K562 (cell line): ENCODE results near the gene UNC5C. TPM values are rescaled to one million over a fixed set of nuclear protein-coding genes. Genes with fewer than 3 reads are reported as not detected.
A peak's percentile ranks its signal among the peaks of the same experiment; 100 is the strongest.

Experiments
- ATAC-seq: fragments of 200-7000 bp; cut with Tn5 transposase; 3 replicates; pipeline ENCODE4 v1.9.1; 2020; ENCODE audit warnings: moderate library complexity
- BruUV-seq: library from RNA; stranded (reverse); fragments of 400-500 nt; replicated peaks from 2 replicates; lab custom pipeline; 2021; lab: Mats Ljungman, UMichigan
- CTCF ChIA-PET: fragments of 300-600 bp; formaldehyde crosslinking; extraction: SDS; loops from one replicate; lab custom pipeline; 2021; ENCODE audit warnings: low intra/inter-chr PET ratio; lab: Yijun Ruan, JAX
- POLR2A ChIA-PET: fragments of 300-600, 350-650 bp; sonication (Branson Sonifier 250); formaldehyde crosslinking; extraction: SDS; loops from one replicate; lab custom pipeline; 2021; ENCODE audit warnings: antibody characterized with exemption, inconsistent platforms; lab: Yijun Ruan, JAX
- DNase-seq, 4 experiments: peaks; one replicate each; pipeline versions ENCODE4 v3.0.0 to v3.0.0-alpha.2; 2011 to 2018; ENCODE audit warnings: low spot score in 3 of 4, mixed read lengths in 3 of 4; ENCODE audit errors: extremely low read depth in 1 of 4
- FAIRE-seq: peaks from 2 replicates; lab custom pipeline; 2011; peaks lifted over from hg19 to GRCh38; lab: Jason Lieb, UNC
- H2AFZ ChIP-seq: 2 replicates; pipeline ENCODE4 v1.6.0; 2011; ENCODE audit warnings: low read depth, low read length, control low read depth, inconsistent platforms
- H3K27ac ChIP-seq: fragments of 200-600 bp; 3 replicates; pipeline ENCODE4 v1.8.0; 2011; ENCODE audit warnings: low read depth, mild to moderate bottlenecking, control low read depth, inconsistent platforms, low read length, moderate library complexity, mixed read lengths; ENCODE audit errors: extremely low read depth
- H3K27me3 ChIP-seq, 2 experiments: fragments of 300-600 bp in 1 of 2; 2 replicates in 1 of 2; 3 replicates in 1 of 2; pipeline versions ENCODE4 v1.6.0 to v1.8.0; 2011; ENCODE audit warnings: inconsistent platforms in 2 of 2, low read length in 2 of 2, mild to moderate bottlenecking in 1 of 2, mixed read lengths in 1 of 2, moderate library complexity in 1 of 2; ENCODE audit not compliant: control insufficient read depth in 2 of 2, insufficient read depth in 2 of 2
- H3K36me3 ChIP-seq: fragments of 300-600 bp; 3 replicates; pipeline ENCODE4 v1.8.0; 2011; ENCODE audit warnings: mild to moderate bottlenecking, low read length, inconsistent platforms; ENCODE audit not compliant: control insufficient read depth, insufficient read depth
- H3K4me1 ChIP-seq, 2 experiments: fragments of 200-600 bp in 1 of 2; replicated peaks in 1 of 2; 2 replicates in 1 of 2; 3 replicates in 1 of 2; pipeline versions ENCODE4 v1.5.1 to v1.8.0; 2011; ENCODE audit warnings: inconsistent platforms in 2 of 2, low read length in 2 of 2, mild to moderate bottlenecking in 1 of 2, mixed read lengths in 1 of 2, moderate library complexity in 1 of 2; ENCODE audit not compliant: control insufficient read depth in 2 of 2, insufficient read depth in 2 of 2
- H3K4me2 ChIP-seq: 2 replicates; pipeline ENCODE4 v1.6.1; 2011; ENCODE audit warnings: low read length, control low read depth, inconsistent platforms, mixed read lengths; ENCODE audit not compliant: insufficient read depth
- H3K4me3 ChIP-seq: fragments of 200-600 bp; sonication (generic), shearing (Covaris generic); 2 replicates; pipeline ENCODE4 v1.5.1; 2016; ENCODE audit warnings: control low read depth, inconsistent platforms
- H3K79me2 ChIP-seq: fragments of 200-600 bp; 3 replicates; pipeline ENCODE4 v1.8.0; 2011; ENCODE audit warnings: low read length, inconsistent platforms; ENCODE audit not compliant: control insufficient read depth, insufficient read depth
- H3K9ac ChIP-seq, 2 experiments: 2 replicates each; pipeline versions ENCODE4 v1.6.0 to v1.6.1; 2011; ENCODE audit warnings: low read depth in 2 of 2, low read length in 2 of 2, control low read depth in 1 of 2, inconsistent platforms in 1 of 2, mild to moderate bottlenecking in 1 of 2, mixed read lengths in 1 of 2; ENCODE audit not compliant: insufficient read depth in 1 of 2
- H3K9me1 ChIP-seq: one replicate; pipeline ENCODE4 v1.6.0; 2011; ENCODE audit warnings: inconsistent platforms, mild to moderate bottlenecking, low read length, moderate library complexity; ENCODE audit not compliant: control insufficient read depth, insufficient read depth
- H3K9me3 ChIP-seq: replicated peaks from 2 replicates; pipeline ENCODE4 v1.5.1; 2011; ENCODE audit warnings: low read depth, low read length, inconsistent platforms; ENCODE audit not compliant: control insufficient read depth, insufficient read depth
- H4K20me1 ChIP-seq: replicated peaks from 2 replicates; pipeline ENCODE4 v1.6.1; 2011; ENCODE audit warnings: low read length, inconsistent platforms, mixed read lengths; ENCODE audit not compliant: control insufficient read depth, insufficient read depth
- C11orf30 ChIP-seq: fragments of 450-650 bp; IDR thresholded peaks from 2 replicates; pipeline ENCODE4 v1.6.1; 2016; ENCODE audit warnings: low read depth, mild to moderate bottlenecking
- MAFF ChIP-seq: IDR thresholded peaks from 2 replicates; pipeline ENCODE4 v1.6.1; 2012; ENCODE audit warnings: low read length, improper control_type of control experiment
- MAFK ChIP-seq: IDR thresholded peaks from 2 replicates; pipeline ENCODE4 v1.6.1; 2011; ENCODE audit warnings: low read length, improper control_type of control experiment
- RNF2 ChIP-seq: sonication (generic); IDR thresholded peaks from 2 replicates; pipeline ENCODE4 v1.6.1; 2016
- WGBS: fragments of 100-300 bp; shearing (Covaris generic); methylation state at CpG from one replicate; pipeline ENCODE4 v1.1.6; 2016; ENCODE audit warnings: low coverage, mixed read lengths; ENCODE audit not compliant: insufficient coverage; ENCODE audit errors: missing lambda C conversion rate; 5-methylcytosine and 5-hydroxymethylcytosine counted together
- in situ Hi-C: fragments of 300-500 bp; cut with MboI; formaldehyde crosslinking; loops from 4 replicates; pipeline ENCODE4 v1.15.0; 2018; ENCODE audit warnings: inconsistent platforms, mixed read lengths
- intact Hi-C: fragments of 100-400 bp; cut with micrococcal nuclease; formaldehyde crosslinking; loops from 2 replicates; pipeline ENCODE4 v1.14.2; 2022
- polyA plus RNA-seq, 8 experiments: library from polyadenylated mRNA; depleted of rRNA in 4 of 8; stranded (reverse) in 5 of 8; unstranded in 3 of 8; fragments of >200 nt; fragmentation: Nextera tagmentation in 2 of 8; fragmentation: Illumina TruSeq in 1 of 8; extraction: Ambion mirVana in 2 of 8; extraction: Trizol in 1 of 8; gene quantifications; 2 replicates each; pipeline versions ENCODE4 v1.2.1 to v1.2.3, GENCODE V29; 2011 to 2014; ENCODE audit warnings: inconsistent platforms in 1 of 8, missing spikeins in 1 of 8
- total RNA-seq, 7 experiments: library from RNA; depleted of rRNA in 6 of 7; stranded (reverse); fragments of >200 nt in 6 of 7; fragmentation: Illumina TruSeq in 2 of 7; extraction: Trizol in 2 of 7; gene quantifications; 2 replicates each; pipeline versions ENCODE4 v1.2.1 to v1.2.3, GENCODE V29; 2011 to 2021; ENCODE audit warnings: low replicate concordance in 1 of 7
- TF ChIP-seq, protein P1 (sequence below): fragments of 250-450 bp; sonication (Bioruptor Pico); IDR thresholded peaks from 2 replicates; pipeline ENCODE4 v1.4.0; 2020; ENCODE audit warnings: mild to moderate bottlenecking, moderate library complexity
- TF ChIP-seq, protein P2 (sequence below): fragments of 250-450 bp; sonication (Bioruptor Pico); IDR thresholded peaks from 2 replicates; pipeline ENCODE4 v1.4.0; 2020; ENCODE audit warnings: mild to moderate bottlenecking, moderate library complexity

UNC5C gene
- total and polyA plus RNA-seq, 9 of the 15 experiments (the other 6 are each of a cell fraction or from before 2014, with no cell fraction given): under 0.01 to 0.10 (median 0.03) TPM; not detected in 1

DNA sequence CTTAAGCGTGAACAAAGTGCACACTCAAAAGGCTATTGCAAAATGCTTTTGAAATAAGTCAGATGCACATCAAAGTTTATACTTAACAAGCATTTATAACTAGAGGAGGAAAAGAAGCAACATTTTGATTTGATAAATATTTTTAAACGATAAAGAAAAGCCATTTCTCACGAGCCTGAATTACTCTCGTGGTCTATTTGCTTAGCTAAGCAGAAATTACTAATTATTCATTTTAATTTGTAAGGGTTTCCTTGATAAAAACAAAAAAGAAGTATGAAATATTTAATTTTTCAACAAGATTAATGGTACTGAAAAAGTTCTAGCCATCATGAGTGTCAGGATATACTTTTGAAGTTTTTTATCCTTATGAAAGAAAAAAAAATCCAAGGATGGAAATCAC is 78.2 kb downstream of the UNC5C start:
- CTCF ChIA-PET: no interaction called here
- no peak overlapping the region for H3K27ac ChIP-seq
- H3K4me3 ChIP-seq: no peak overlapping the region
- H3K9me3 ChIP-seq: no peaks in the 10 kb centered on the region
- no peaks in the 10 kb centered on the region for H3K79me2 ChIP-seq
- H3K27me3 ChIP-seq: no peaks in the 10 kb centered on the region
- DNase-seq (no peak), ATAC-seq (no peak), FAIRE-seq (no peak)
- no peaks in the 10 kb centered on the region for H4K20me1 ChIP-seq
- intact Hi-C loops: no loop called here
- H2AFZ ChIP-seq: no peak overlapping the region
- peak; percentile 41; the same call in 1 of the 2 replicates for TF ChIP-seq C11orf30
- TF ChIP-seq RNF2: no peak
- TF ChIP-seq MAFK: peak; percentile 73
- TF ChIP-seq, protein P1, sequence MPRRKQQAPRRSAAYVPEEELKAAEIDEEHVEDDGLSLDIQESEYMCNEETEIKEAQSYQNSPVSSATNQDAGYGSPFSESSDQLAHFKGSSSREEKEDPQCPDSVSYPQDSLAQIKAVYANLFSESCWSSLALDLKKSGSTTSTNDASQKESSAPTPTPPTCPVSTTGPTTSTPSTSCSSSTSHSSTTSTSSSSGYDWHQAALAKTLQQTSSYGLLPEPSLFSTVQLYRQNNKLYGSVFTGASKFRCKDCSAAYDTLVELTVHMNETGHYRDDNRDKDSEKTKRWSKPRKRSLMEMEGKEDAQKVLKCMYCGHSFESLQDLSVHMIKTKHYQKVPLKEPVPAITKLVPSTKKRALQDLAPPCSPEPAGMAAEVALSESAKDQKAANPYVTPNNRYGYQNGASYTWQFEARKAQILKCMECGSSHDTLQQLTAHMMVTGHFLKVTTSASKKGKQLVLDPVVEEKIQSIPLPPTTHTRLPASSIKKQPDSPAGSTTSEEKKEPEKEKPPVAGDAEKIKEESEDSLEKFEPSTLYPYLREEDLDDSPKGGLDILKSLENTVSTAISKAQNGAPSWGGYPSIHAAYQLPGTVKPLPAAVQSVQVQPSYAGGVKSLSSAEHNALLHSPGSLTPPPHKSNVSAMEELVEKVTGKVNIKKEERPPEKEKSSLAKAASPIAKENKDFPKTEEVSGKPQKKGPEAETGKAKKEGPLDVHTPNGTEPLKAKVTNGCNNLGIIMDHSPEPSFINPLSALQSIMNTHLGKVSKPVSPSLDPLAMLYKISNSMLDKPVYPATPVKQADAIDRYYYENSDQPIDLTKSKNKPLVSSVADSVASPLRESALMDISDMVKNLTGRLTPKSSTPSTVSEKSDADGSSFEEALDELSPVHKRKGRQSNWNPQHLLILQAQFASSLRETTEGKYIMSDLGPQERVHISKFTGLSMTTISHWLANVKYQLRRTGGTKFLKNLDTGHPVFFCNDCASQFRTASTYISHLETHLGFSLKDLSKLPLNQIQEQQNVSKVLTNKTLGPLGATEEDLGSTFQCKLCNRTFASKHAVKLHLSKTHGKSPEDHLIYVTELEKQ (CRISPR knock-in tag): no peak
- TF ChIP-seq MAFF: peak; percentile 63
- TF ChIP-seq, protein P2, sequence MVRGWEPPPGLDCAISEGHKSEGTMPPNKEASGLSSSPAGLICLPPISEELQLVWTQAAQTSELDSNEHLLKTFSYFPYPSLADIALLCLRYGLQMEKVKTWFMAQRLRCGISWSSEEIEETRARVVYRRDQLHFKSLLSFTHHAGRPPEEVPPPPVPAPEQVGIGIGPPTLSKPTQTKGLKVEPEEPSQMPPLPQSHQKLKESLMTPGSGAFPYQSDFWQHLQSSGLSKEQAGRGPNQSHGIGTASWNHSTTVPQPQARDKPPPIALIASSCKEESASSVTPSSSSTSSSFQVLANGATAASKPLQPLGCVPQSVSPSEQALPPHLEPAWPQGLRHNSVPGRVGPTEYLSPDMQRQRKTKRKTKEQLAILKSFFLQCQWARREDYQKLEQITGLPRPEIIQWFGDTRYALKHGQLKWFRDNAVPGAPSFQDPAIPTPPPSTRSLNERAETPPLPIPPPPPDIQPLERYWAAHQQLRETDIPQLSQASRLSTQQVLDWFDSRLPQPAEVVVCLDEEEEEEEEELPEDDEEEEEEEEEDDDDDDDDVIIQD (CRISPR knock-in tag): no peak
- POLR2A ChIA-PET: no interaction called here
- no peak overlapping the region for H3K9ac ChIP-seq
- in situ Hi-C loops: no loop called here
- no peaks in the 10 kb centered on the region for H3K9me1 ChIP-seq
- WGBS: 0% methylated on average over 4 of the region's 4 CpGs
- no peaks in the 10 kb centered on the region for H3K36me3 ChIP-seq
- H3K4me2 ChIP-seq: no peak overlapping the region
- H3K4me1 ChIP-seq: no peaks in the 10 kb centered on the region
- BruUV-seq: no TSS peak
